CD4-positive, alpha-beta T cell treated with Interleukin-17A for 1 hour (primary cell): ENCODE measurements around the gene SMC1B.
"Not testable (repeated sequence)": the region's sequence is repeated elsewhere in the genome, so short reads cannot be mapped to it uniquely, and the experiment has no call there.

Experiments
- DNase-seq: peaks from one replicate; pipeline ENCODE4 v3.0.0-alpha.2; 2020

SMC1B gene

GRCh38 chr22:45441138-45441537 lies 27.7 kb upstream of the SMC1B start:
- DNase-seq = peak; percentile 47

GRCh38 chr22:45440688-45441087 lies 27.3 kb upstream of the SMC1B start:
- not testable (repeated sequence) for DNase-seq

GRCh38 chr22:45438336-45438735 lies 24.9 kb upstream of the SMC1B start:
- DNase-seq = no peak

GRCh38 chr22:45436871-45437517 lies 23.6 kb upstream of the SMC1B start:
- not testable (repeated sequence) for DNase-seq

GRCh38 chr22:45435544-45436139 lies 22.2 kb upstream of the SMC1B start:
- peak; percentile 86 for DNase-seq

GRCh38 chr22:45434981-45435380 lies 21.6 kb upstream of the SMC1B start:
- DNase-seq = no peak

GRCh38 chr22:45430871-45431270 lies 17.5 kb upstream of the SMC1B start:
- DNase-seq = no peak

- no peak for DNase-seq
Measured at GRCh38 chr22:45429981-45430775, 16.8 kb upstream of the SMC1B start.

- DNase-seq = no peak
Measured at GRCh38 chr22:45429424-45429823, 16.0 kb upstream of the SMC1B start.

- DNase-seq = no peak
Measured at GRCh38 chr22:45428391-45429385, 15.3 kb upstream of the SMC1B start.

GRCh38 chr22:45427114-45427513 lies 13.7 kb upstream of the SMC1B start:
- no peak for DNase-seq

- no peak for DNase-seq
Measured at GRCh38 chr22:45426387-45426786, 13.0 kb upstream of the SMC1B start.

GRCh38 chr22:45425531-45426265 lies 12.3 kb upstream of the SMC1B start:
- DNase-seq = no peak

- no peak for DNase-seq
Measured at GRCh38 chr22:45425101-45425500, 11.7 kb upstream of the SMC1B start.

- DNase-seq = peak; percentile 18
Measured at GRCh38 chr22:45424241-45424731, 10.9 kb upstream of the SMC1B start.

GRCh38 chr22:45423524-45423923 lies 10.1 kb upstream of the SMC1B start:
- DNase-seq = no peak

GRCh38 chr22:45422237-45422983 lies 9.0 kb upstream of the SMC1B start:
- DNase-seq = no peak

- DNase-seq = no peak
Measured at GRCh38 chr22:45421349-45422055, 8.1 kb upstream of the SMC1B start.

GRCh38 chr22:45420539-45420938 lies 7.1 kb upstream of the SMC1B start:
- no peak for DNase-seq

- no peak for DNase-seq
Measured at GRCh38 chr22:45420011-45420410, 6.6 kb upstream of the SMC1B start.

- no peak for DNase-seq
Measured at GRCh38 chr22:45418770-45419138, 5.4 kb upstream of the SMC1B start.
